ENCODE results near the gene ITGA11.
"Not testable (repeated sequence)": the region's sequence is repeated elsewhere in the genome, so short reads cannot be mapped to it uniquely, and the experiment has no call there.

ITGA11 gene

GRCh38 chr15:68425428-68426060, 6.4 kb downstream of the ITGA11 start:
- DNase-seq (ENCODE audit: low read depth in 2 of 2) = no peak

- no peak for DNase-seq (ENCODE audit: low read depth in 2 of 2)
Observed at GRCh38 chr15:68424754-68425390, 7.1 kb downstream of the ITGA11 start.

- no peak for DNase-seq (ENCODE audit: low read depth in 2 of 2)
Observed at GRCh38 chr15:68423359-68424296, 8.3 kb downstream of the ITGA11 start.

GRCh38 chr15:68422403-68423145, 9.4 kb downstream of the ITGA11 start:
- DNase-seq (ENCODE audit: low read depth in 2 of 2) = not testable (repeated sequence)

- no peak for DNase-seq (ENCODE audit: low read depth in 2 of 2)
Observed at GRCh38 chr15:68421798-68422402, 10.1 kb downstream of the ITGA11 start.

GRCh38 chr15:68421115-68421551, 10.8 kb downstream of the ITGA11 start:
- DNase-seq (ENCODE audit: low read depth in 2 of 2) = no peak

GRCh38 chr15:68420186-68420684, 11.7 kb downstream of the ITGA11 start:
- no peak for DNase-seq (ENCODE audit: low read depth in 2 of 2)

GRCh38 chr15:68419301-68420175, 12.4 kb downstream of the ITGA11 start:
- no peak for DNase-seq (ENCODE audit: low read depth in 2 of 2)

GRCh38 chr15:68418611-68419161, 13.3 kb downstream of the ITGA11 start:
- DNase-seq (ENCODE audit: low read depth in 2 of 2) = no peak

GRCh38 chr15:68417897-68418296, 14.1 kb downstream of the ITGA11 start:
- no peak for DNase-seq (ENCODE audit: low read depth in 2 of 2)

- DNase-seq (ENCODE audit: low read depth in 2 of 2) = no peak
Observed at GRCh38 chr15:68417051-68417450, 14.9 kb downstream of the ITGA11 start.

GRCh38 chr15:68416158-68416535, 15.8 kb downstream of the ITGA11 start:
- no peak for DNase-seq (ENCODE audit: low read depth in 2 of 2)

GRCh38 chr15:68415501-68416157, 16.3 kb downstream of the ITGA11 start:
- DNase-seq (ENCODE audit: low read depth in 2 of 2) = no peak

- no peak for DNase-seq (ENCODE audit: low read depth in 2 of 2)
Observed at GRCh38 chr15:68415061-68415460, 16.9 kb downstream of the ITGA11 start.

GRCh38 chr15:68414591-68414990, 17.4 kb downstream of the ITGA11 start:
- DNase-seq (ENCODE audit: low read depth in 2 of 2) = no peak

- DNase-seq (ENCODE audit: low read depth in 2 of 2) = no peak
Observed at GRCh38 chr15:68414206-68414555, 17.8 kb downstream of the ITGA11 start.

GRCh38 chr15:68413363-68414205, 18.4 kb downstream of the ITGA11 start:
- DNase-seq (ENCODE audit: low read depth in 2 of 2) = no peak

- no peak for DNase-seq (ENCODE audit: low read depth in 2 of 2)
Observed at GRCh38 chr15:68412218-68412617, 19.7 kb downstream of the ITGA11 start.

- DNase-seq (ENCODE audit: low read depth in 2 of 2) = no peak
Observed at GRCh38 chr15:68411735-68412134, 20.2 kb downstream of the ITGA11 start.

Measured in stimulated activated CD8-positive, alpha-beta memory T cell treated with anti-CD3 and anti-CD28 coated beads, Interleukin-7, amount 100 ng/mL, for 4 hours (primary cell).